Colonic mucosa (tissue), 4 donors: ENCODE results near the gene ARHGAP22. TPM values are rescaled to one million over a fixed set of nuclear protein-coding genes. Genes with fewer than 3 reads are reported as not detected.

Source experiments
- DNase-seq: peaks from one replicate; pipeline ENCODE4 v3.0.0-alpha.2; 2020
- H3K27ac ChIP-seq: fragments of 200-600 bp; one replicate; pipeline ENCODE4 v1.8.0; 2021
- H3K27me3 ChIP-seq: fragments of 200-600 bp; one replicate; pipeline ENCODE4 v1.8.0; 2021
- H3K36me3 ChIP-seq: fragments of 200-600 bp; one replicate; pipeline ENCODE4 v1.8.0; 2021
- H3K4me1 ChIP-seq: fragments of 200-600 bp; one replicate; pipeline ENCODE4 v1.8.0; 2021; ENCODE audit warnings: mild to moderate bottlenecking
- H3K4me3 ChIP-seq: fragments of 200-600 bp; one replicate; pipeline ENCODE4 v1.8.0; 2021
- H3K9ac ChIP-seq, 2 donors: one replicate each; pipeline ENCODE4 v1.7.0; 2013; ENCODE audit warnings: control low read depth in 2 of 2, low read depth in 2 of 2, low read length in 2 of 2
- H3K9me3 ChIP-seq: fragments of 200-600 bp; one replicate; pipeline ENCODE4 v1.8.0; 2021
- intact Hi-C: fragments of 100-400 bp; cut with DNase I; formaldehyde crosslinking; loops from one replicate; pipeline ENCODE4 v1.14.1; 2022
- total RNA-seq, 2 donors: library from RNA; stranded (reverse); fragmentation: NEBNext Ultra II Directional in 1 of 2; extraction: Animal tissue kit (Norgen Biotek cat#: 25700) in 1 of 2; gene quantifications; one replicate each; pipeline ENCODE4 v1.2.1, GENCODE V29; 2021
- TF ChIP-seq, protein P1 (sequence below): fragments of 200-600 bp; IDR thresholded peaks from one replicate; pipeline ENCODE4 v1.8.0; 2022; ENCODE audit warnings: antibody characterized with exemption, mild to moderate bottlenecking
- donor health status: healthy.
- donor health status: DM: no; HTN: no; CAD: no.
- donor health status: DM: no; HTN: no; CAD: no.

Gene ARHGAP22
- total RNA-seq, 2 donors from 2014 or later, result 0.86 to 1.6 TPM

DNA sequence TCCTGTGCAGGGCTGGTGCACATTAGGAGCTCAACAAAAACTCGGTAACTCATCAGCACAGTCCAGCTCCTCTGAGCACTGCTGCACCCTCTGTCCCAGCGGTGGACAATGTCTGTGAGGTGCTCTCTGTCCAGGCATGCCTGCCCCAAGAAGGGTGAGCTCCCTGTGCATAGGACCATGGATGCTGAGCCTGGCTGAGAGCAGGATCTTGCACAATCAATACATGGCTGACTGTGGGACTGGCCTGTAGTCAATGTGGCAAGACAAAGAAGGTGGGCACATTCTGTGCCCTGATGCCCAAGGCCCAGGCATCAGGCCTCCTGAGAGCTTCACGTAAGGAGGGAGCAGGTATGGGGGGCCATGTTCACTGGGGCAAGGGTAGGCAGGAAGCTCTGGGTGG is 17.1 kb downstream of the ARHGAP22 start:
- no peak for DNase-seq
- intact Hi-C loops, result no loop called here
- no peak overlapping the region for H3K4me3 ChIP-seq
- H3K36me3 ChIP-seq, result no peaks in the 10 kb centered on the region
- no peak overlapping the region for H3K27ac ChIP-seq
- TF ChIP-seq, protein P1, sequence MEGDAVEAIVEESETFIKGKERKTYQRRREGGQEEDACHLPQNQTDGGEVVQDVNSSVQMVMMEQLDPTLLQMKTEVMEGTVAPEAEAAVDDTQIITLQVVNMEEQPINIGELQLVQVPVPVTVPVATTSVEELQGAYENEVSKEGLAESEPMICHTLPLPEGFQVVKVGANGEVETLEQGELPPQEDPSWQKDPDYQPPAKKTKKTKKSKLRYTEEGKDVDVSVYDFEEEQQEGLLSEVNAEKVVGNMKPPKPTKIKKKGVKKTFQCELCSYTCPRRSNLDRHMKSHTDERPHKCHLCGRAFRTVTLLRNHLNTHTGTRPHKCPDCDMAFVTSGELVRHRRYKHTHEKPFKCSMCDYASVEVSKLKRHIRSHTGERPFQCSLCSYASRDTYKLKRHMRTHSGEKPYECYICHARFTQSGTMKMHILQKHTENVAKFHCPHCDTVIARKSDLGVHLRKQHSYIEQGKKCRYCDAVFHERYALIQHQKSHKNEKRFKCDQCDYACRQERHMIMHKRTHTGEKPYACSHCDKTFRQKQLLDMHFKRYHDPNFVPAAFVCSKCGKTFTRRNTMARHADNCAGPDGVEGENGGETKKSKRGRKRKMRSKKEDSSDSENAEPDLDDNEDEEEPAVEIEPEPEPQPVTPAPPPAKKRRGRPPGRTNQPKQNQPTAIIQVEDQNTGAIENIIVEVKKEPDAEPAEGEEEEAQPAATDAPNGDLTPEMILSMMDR, result no peak
- no peaks in the 10 kb centered on the region for H3K27me3 ChIP-seq
- no peaks in the 10 kb centered on the region for H3K4me1 ChIP-seq
- H3K9ac ChIP-seq, result no peak overlapping the region
- no peaks in the 10 kb centered on the region for H3K9me3 ChIP-seq

GRCh38 chr10:48587101-48587500 is 17.8 kb downstream of the ARHGAP22 start:
- H3K36me3 ChIP-seq, result no peaks in the 10 kb centered on the region
- H3K4me1 ChIP-seq, result no peaks in the 10 kb centered on the region
- TF ChIP-seq, protein P1, result no peak
- H3K9ac ChIP-seq, result no peak overlapping the region
- H3K9me3 ChIP-seq, result no peaks in the 10 kb centered on the region
- H3K27ac ChIP-seq, result no peak overlapping the region
- intact Hi-C loops, result no loop called here
- H3K27me3 ChIP-seq, result no peaks in the 10 kb centered on the region
- no peak overlapping the region for H3K4me3 ChIP-seq
- no peak for DNase-seq

GRCh38 chr10:48582970-48583369 is 21.9 kb downstream of the ARHGAP22 start:
- TF ChIP-seq, protein P1, result no peak
- Histone ChIP-seq H3K36me3 (no peaks in the 10 kb centered on the region), H3K27ac (no peak overlapping the region), H3K9me3 (no peaks in the 10 kb centered on the region), H3K4me1 (no peaks in the 10 kb centered on the region), H3K27me3 (no peaks in the 10 kb centered on the region), H3K9ac (no peak overlapping the region), H3K4me3 (no peak overlapping the region)
- intact Hi-C loops, result no loop called here
- no peak for DNase-seq

DNA sequence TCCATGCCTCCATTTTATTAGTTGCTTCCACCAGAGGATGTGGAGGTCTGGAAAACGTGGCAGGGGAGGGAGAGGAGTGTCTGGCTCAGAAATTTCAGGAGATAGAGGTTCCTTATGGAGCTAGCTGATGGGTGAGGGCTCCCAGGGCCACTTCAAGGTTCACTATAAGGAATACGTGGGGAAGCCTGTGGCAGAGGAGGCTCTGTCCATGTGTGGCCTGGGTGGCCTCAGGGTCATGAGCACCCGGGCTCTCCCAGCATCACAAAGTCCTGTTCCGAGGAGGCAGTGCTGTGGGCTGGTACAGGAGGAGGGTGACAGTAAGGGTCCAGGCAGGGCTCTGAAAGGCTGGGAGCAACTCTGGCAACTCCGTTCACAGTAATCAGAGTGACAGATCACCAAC is 24.6 kb downstream of the ARHGAP22 start:
- Histone ChIP-seq H3K4me1 (no peaks in the 10 kb centered on the region), H3K36me3 (no peaks in the 10 kb centered on the region), H3K9ac (no peak overlapping the region), H3K9me3 (no peaks in the 10 kb centered on the region), H3K4me3 (no peak overlapping the region), H3K27ac (no peak overlapping the region), H3K27me3 (no peaks in the 10 kb centered on the region)
- DNase-seq, result no peak
- intact Hi-C loops, result no loop called here
- TF ChIP-seq, protein P1, result no peak

DNA sequence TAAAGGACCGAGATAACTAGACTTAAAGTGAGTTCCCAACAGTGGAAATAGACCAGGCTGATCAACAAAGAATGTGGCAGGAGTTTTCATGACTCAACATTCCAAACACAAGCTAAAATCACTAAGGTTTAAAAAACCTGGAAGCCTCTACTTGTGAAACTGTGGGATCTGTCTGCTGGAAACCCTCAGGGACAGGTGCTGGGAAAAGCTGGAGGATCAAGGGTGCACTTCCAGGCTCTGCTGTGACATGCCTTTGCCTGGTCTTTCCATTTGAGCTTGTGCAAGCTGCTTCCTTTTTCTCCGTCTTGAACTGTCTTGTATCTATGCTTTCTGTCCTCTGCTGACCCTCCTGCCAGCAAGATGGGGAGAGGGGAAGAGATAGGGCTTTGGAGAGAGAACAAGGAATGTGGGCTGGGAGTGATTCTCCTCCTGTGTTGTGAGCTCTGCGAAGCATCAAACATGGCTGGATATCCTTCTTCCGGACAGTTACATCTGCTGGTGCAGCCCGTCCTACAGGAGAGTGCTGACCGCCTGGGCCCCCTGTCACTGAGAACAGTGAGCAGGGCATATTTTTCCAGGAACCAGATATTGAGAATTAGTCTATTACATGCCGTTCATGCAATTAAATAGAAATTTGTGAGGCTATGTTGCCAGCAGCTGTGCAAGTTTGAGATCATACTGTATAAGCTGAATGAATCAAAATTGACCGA is 25.5 kb downstream of the ARHGAP22 start:
- Histone ChIP-seq H3K36me3 (no peaks in the 10 kb centered on the region), H3K9me3 (no peaks in the 10 kb centered on the region), H3K9ac (no peak overlapping the region), H3K4me3 (no peak overlapping the region), H3K27me3 (no peaks in the 10 kb centered on the region), H3K27ac (no peak overlapping the region), H3K4me1 (no peaks in the 10 kb centered on the region)
- TF ChIP-seq, protein P1, result no peak
- DNase-seq, result no peak
- intact Hi-C loops, result no loop called here
